Right atrium auricular region (tissue), 2 donors: ENCODE results near the gene LMO7. TPM values are rescaled to one million over a fixed set of nuclear protein-coding genes. Genes with fewer than 3 reads are reported as not detected.

Experiments
- DNase-seq: peaks from one replicate; pipeline ENCODE4 v3.0.0-alpha.2; 2019; ENCODE audit warnings: low spot score
- H3K27ac ChIP-seq, 2 donors: fragments of 200-600 bp; sonication (generic); 1 replicate in 1 of 2; 2 replicates in 1 of 2; pipeline ENCODE4 v1.5.1; 2016 to 2019
- H3K27me3 ChIP-seq, 2 donors: fragments of 200-600 bp; sonication (generic); one replicate each; pipeline versions ENCODE4 v1.5.1 to v1.6.0; 2017 to 2019
- H3K36me3 ChIP-seq: fragments of 200-600 bp; sonication (generic); one replicate; pipeline ENCODE4 v1.5.1; 2016
- H3K4me1 ChIP-seq, 2 donors: fragments of 200-600 bp; sonication (generic); one replicate each; pipeline versions ENCODE4 v1.5.1 to v1.6.0; 2017 to 2019
- H3K4me3 ChIP-seq, 2 donors: fragments of 200-600 bp; sonication (generic); 1 replicate in 1 of 2; 2 replicates in 1 of 2; pipeline ENCODE4 v1.5.1; 2017 to 2019; ENCODE audit warnings: mild to moderate bottlenecking in 1 of 2, moderate library complexity in 1 of 2
- H3K9me3 ChIP-seq, 2 donors: fragments of 200-600 bp; sonication (generic); one replicate each; pipeline ENCODE4 v1.5.1; 2019
- total RNA-seq, 2 donors: library from RNA; depleted of rRNA; stranded (reverse); fragments of >200 nt; gene quantifications; one replicate each; pipeline ENCODE4 v1.1.0, GENCODE V29; 2016
- TF ChIP-seq, protein P1 (sequence below), 2 donors: fragments of 200-600 bp; sonication (generic); IDR thresholded peaks; one replicate each; pipeline ENCODE4 v1.5.1; 2019; ENCODE audit warnings: antibody characterized with exemption in 2 of 2

The LMO7 gene
- total RNA-seq, 2 donors from 2014 or later: 319 to 484 TPM

- TF ChIP-seq, protein P1, sequence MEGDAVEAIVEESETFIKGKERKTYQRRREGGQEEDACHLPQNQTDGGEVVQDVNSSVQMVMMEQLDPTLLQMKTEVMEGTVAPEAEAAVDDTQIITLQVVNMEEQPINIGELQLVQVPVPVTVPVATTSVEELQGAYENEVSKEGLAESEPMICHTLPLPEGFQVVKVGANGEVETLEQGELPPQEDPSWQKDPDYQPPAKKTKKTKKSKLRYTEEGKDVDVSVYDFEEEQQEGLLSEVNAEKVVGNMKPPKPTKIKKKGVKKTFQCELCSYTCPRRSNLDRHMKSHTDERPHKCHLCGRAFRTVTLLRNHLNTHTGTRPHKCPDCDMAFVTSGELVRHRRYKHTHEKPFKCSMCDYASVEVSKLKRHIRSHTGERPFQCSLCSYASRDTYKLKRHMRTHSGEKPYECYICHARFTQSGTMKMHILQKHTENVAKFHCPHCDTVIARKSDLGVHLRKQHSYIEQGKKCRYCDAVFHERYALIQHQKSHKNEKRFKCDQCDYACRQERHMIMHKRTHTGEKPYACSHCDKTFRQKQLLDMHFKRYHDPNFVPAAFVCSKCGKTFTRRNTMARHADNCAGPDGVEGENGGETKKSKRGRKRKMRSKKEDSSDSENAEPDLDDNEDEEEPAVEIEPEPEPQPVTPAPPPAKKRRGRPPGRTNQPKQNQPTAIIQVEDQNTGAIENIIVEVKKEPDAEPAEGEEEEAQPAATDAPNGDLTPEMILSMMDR (IDR thresholded peaks at IDR 0.05): no peak
- H3K4me1 ChIP-seq: no peaks in the 10 kb centered on the region
- H3K9me3 ChIP-seq: no peaks in the 10 kb centered on the region
- no peaks in the 10 kb centered on the region for H3K27me3 ChIP-seq
- DNase-seq: no peak
- no peak overlapping the region for H3K27ac ChIP-seq
- peaks cover 68% of the 10 kb centered on the region for H3K36me3 ChIP-seq
- H3K4me3 ChIP-seq: no peak overlapping the region
These were observed 205.8 kb downstream of the LMO7 start for GRCh38 chr13:75841905-75842304.

DNA sequence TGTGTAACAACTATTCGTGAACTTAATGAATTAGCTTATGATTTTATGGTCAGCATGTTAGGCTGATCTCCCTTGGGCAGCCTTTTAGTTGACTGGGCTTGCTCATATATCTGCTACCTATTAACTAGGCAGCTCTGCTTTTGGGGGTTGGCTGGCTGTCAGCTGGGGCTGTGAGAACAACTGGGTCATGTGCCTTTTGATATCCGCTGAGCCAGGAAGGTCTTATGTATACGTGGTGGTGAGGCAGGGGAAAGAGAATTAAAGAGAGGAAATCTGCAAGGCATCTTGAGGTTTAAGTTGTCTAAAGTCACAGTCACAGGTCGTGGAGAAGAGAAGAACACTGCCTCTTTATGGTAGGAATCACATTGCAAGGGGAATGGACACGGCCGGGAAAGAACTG, 206.9 kb downstream of the LMO7 start:
- peaks cover 61% of the 10 kb centered on the region for H3K36me3 ChIP-seq
- no peak overlapping the region for H3K27ac ChIP-seq
- H3K4me3 ChIP-seq: no peak overlapping the region
- DNase-seq: no peak
- H3K4me1 ChIP-seq: no peaks in the 10 kb centered on the region
- TF ChIP-seq, protein P1 (IDR thresholded peaks at IDR 0.05): no peak
- no peaks in the 10 kb centered on the region for H3K27me3 ChIP-seq
- H3K9me3 ChIP-seq: no peaks in the 10 kb centered on the region

- Histone ChIP-seq H3K27ac (no peak overlapping the region), H3K9me3 (no peaks in the 10 kb centered on the region), H3K27me3 (no peaks in the 10 kb centered on the region), H3K4me3 (no peak overlapping the region), H3K4me1 (no peaks in the 10 kb centered on the region), H3K36me3 (peaks cover 61% of the 10 kb centered on the region)
- TF ChIP-seq, protein P1 (IDR thresholded peaks at IDR 0.05): no peak
- no peak for DNase-seq
These were observed 207.9 kb downstream of the LMO7 start for GRCh38 chr13:75843991-75844390.

DNA sequence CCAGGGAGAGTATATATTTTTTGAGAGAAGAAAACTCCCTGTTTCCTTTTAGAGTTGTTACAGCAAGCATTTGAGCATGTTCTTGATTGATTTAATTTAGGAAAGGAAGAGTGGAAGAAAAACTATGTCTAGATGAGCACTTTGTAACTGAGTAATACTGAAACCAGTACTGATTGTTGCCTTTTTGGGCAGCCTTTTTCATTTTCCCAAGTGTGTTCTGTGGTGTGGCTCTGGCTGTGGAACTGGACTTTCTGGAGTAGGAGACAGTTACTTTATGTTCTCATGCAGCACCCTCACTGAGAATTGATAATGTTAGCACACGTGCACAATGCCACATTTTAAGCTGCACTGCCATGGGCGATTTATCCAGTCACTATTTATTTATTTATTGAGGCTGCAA, 211.5 kb downstream of the LMO7 start:
- no peak overlapping the region for H3K27ac ChIP-seq
- DNase-seq: no peak
- no peaks in the 10 kb centered on the region for H3K27me3 ChIP-seq
- H3K4me1 ChIP-seq: no peaks in the 10 kb centered on the region
- TF ChIP-seq, protein P1 (IDR thresholded peaks at IDR 0.05): no peak
- H3K9me3 ChIP-seq: no peaks in the 10 kb centered on the region
- peaks cover 63% of the 10 kb centered on the region for H3K36me3 ChIP-seq
- H3K4me3 ChIP-seq: no peak overlapping the region

DNA sequence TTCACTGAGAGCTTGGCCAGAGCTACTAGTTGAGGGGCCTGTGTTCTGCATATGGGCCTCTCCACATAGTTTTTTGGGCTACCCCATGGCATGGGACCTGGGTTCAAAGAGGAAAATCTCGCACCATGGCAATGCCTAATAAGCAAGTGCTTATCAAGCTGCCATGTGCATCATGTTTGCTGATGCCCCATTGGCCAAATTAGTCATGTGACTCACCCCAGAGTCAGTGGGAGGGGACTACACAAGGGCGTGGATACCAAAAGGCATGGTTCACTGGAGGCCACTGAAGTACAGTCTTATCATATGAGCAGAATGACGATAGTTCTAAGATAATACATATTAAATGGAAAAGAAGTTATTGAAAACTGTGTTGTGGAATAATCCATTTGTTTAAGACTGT, 214.8 kb downstream of the LMO7 start:
- H3K4me3 ChIP-seq: no peak overlapping the region
- H3K27me3 ChIP-seq: no peaks in the 10 kb centered on the region
- no peak overlapping the region for H3K27ac ChIP-seq
- DNase-seq: no peak
- H3K36me3 ChIP-seq: peaks cover 70% of the 10 kb centered on the region
- H3K4me1 ChIP-seq: no peaks in the 10 kb centered on the region
- TF ChIP-seq, protein P1 (IDR thresholded peaks at IDR 0.05): no peak
- H3K9me3 ChIP-seq: no peaks in the 10 kb centered on the region

DNA sequence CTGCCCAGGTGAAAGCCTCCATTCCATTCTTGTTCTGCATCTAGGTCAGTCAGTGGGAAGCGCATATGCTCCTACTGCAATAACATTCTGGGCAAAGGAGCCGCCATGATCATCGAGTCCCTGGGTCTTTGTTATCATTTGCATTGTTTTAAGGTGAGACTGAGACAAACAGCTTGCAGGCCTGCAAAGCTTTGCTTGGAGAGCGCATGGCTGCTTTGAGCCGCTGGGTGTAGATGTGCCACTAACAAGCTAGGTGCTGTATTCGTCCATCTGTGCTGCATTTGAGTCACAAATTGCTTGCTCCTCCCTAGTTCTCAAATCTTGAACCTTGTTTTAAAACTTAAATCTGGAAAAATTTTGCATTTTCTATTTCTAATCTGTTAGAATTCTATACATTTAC, 219.1 kb downstream of the LMO7 start:
- Histone ChIP-seq H3K4me1 (no peaks in the 10 kb centered on the region), H3K27ac (no peak overlapping the region), H3K27me3 (no peaks in the 10 kb centered on the region), H3K36me3 (peaks cover 84% of the 10 kb centered on the region), H3K4me3 (no peak overlapping the region), H3K9me3 (no peaks in the 10 kb centered on the region)
- TF ChIP-seq, protein P1 (IDR thresholded peaks at IDR 0.05): no peak
- no peak for DNase-seq
